Progenitor cell of endocrine pancreas (in vitro differentiated cells): ENCODE results near the gene GNA15. TPM values are rescaled to one million over a fixed set of nuclear protein-coding genes. Genes with fewer than 3 reads are reported as not detected.

ENCODE experiments used
- DNase-seq: peaks from one replicate; pipeline ENCODE4 v3.0.0; 2021; ENCODE audit warnings: low spot score; ENCODE audit not compliant: unreplicated experiment
- H3K27ac Mint-ChIP-seq: 2 replicates; pipeline ENCODE4 v1.8.0; 2021; ENCODE audit warnings: mild to moderate bottlenecking, moderate library complexity, mixed read lengths
- H3K27me3 Mint-ChIP-seq: 2 replicates; pipeline ENCODE4 v1.8.0; 2021; ENCODE audit warnings: mixed read lengths
- H3K36me3 Mint-ChIP-seq: 2 replicates; pipeline ENCODE4 v1.8.0; 2022; ENCODE audit warnings: mixed read lengths; ENCODE audit not compliant: insufficient read depth
- H3K4me1 Mint-ChIP-seq: 2 replicates; pipeline ENCODE4 v1.8.0; 2021; ENCODE audit warnings: low read depth, mixed read lengths
- H3K4me3 Mint-ChIP-seq: 2 replicates; pipeline ENCODE4 v1.8.0; 2021; ENCODE audit warnings: low read depth, mild to moderate bottlenecking, moderate library complexity, mixed read lengths
- H3K9me3 Mint-ChIP-seq: 2 replicates; pipeline ENCODE4 v1.8.0; 2021; ENCODE audit warnings: low read depth, mixed read lengths
- CTCF ChIP-seq: fragments of 200-600 bp; sonication (generic); IDR thresholded peaks from one replicate; pipeline ENCODE4 v1.5.0; 2021; ENCODE audit warnings: antibody characterized with exemption, mild to moderate bottlenecking; ENCODE audit not compliant: unreplicated experiment
- total RNA-seq: library from RNA; stranded (reverse); gene quantifications from 2 replicates; pipeline ENCODE4 v1.2.1, GENCODE V29; 2021

Gene GNA15
- total RNA-seq, 1 donor from 2014 or later = not detected

- H3K27ac Mint-ChIP-seq = no peak overlapping the region
- H3K27me3 Mint-ChIP-seq = no peaks in the 10 kb centered on the region
- no peak for DNase-seq
- no peak overlapping the region for H3K4me3 Mint-ChIP-seq
- no peak for TF ChIP-seq CTCF
- no peaks in the 10 kb centered on the region for H3K9me3 Mint-ChIP-seq
- H3K36me3 Mint-ChIP-seq = peaks cover 7% of the 10 kb centered on the region
- no peaks in the 10 kb centered on the region for H3K4me1 Mint-ChIP-seq
These were observed 58.6 kb downstream of the GNA15 start for GRCh38 chr19:3194106-3195087.

DNA sequence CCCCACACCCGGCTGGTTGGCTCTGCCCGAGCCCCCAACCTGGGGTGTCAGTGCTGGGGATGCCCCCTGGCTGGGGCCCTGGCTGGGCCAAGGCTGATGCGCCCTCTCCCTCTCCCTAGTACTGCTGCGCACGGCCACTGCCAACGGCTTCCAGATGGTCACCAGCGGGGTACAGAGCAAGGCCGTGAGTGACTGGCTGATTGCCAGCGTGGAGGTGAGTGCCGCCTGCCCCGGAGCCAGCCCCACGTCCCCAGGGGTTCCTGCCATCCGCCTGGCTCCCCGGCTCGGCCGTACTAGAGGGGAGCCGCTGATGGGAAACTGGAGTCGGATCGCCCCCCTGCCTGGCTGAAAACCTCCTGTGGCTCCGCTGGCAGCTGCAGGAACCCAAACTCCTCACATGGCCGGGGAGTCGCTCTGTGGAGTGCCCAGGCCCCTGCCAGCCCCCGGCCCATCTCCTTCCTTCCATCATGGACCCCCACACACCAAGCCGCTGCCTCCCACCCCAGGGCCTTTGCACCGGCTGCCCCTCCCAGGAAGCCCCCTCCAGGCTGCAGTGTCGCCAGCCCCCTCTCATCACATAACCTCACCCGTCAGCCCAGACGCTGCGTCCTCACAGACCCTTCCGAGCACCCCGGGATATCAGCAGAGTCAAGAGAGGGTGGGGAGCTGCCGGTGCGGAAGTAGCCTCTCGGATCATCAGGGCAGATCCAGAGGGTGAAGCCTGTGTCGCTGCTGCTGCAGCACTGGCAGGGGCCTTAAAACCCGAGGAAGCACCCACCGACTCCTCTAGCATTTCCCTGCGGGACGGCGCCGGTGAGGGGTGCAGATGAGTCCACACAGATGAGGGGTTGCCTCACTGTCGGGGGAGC lies 60.5 kb downstream of the GNA15 start:
- H3K9me3 Mint-ChIP-seq = no peaks in the 10 kb centered on the region
- H3K4me3 Mint-ChIP-seq = no peak overlapping the region
- no peak for TF ChIP-seq CTCF
- peaks cover 7% of the 10 kb centered on the region for H3K36me3 Mint-ChIP-seq
- H3K27ac Mint-ChIP-seq = no peak overlapping the region
- DNase-seq = no peak
- H3K4me1 Mint-ChIP-seq = no peaks in the 10 kb centered on the region
- no peaks in the 10 kb centered on the region for H3K27me3 Mint-ChIP-seq

GRCh38 chr19:3196933-3197205 lies 61.0 kb downstream of the GNA15 start:
- Mint-ChIP-seq H3K27ac (no peak overlapping the region), H3K4me1 (no peaks in the 10 kb centered on the region), H3K36me3 (peaks cover 7% of the 10 kb centered on the region), H3K27me3 (no peaks in the 10 kb centered on the region), H3K4me3 (no peak overlapping the region), H3K9me3 (no peaks in the 10 kb centered on the region)
- DNase-seq = no peak
- no peak for TF ChIP-seq CTCF

DNA sequence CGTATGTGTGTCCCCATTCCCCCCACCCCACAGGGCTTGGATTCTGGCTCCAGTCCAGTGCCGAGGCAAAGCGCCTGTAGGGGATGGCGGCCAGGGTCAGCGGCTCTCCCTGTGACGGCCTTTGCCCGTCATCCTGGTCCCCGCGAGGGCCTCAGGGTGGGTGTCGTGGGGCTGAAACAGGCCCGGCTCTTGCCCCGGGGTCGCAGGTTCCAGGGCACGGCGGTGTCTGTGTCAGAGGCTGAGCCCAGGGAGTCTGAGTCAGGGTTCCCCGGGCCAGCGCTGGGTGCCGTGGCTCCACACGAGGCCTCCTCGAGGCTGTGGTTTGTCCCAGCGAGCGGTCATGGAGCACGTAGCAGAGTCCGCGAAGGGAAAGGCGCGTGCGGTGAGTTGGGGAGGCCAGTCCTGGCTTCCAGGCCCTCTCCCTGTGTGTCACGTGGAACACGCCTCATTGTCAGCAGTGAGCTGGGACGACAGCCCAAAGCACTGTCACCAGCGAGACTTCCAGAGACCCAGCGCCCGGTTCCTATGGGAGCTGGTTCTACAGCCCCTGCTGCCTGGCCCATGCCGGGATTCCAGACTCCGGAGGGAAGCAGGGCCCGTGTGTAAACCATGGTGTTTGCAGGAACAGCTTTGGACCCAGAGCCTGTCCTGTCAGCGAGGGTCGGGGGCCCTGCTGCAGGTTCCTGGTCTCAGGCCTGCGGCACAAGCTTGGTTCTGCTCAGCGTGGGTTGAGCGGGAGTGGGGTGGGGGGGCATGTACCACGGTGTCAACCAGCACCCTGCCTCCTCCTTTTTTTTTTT lies 63.3 kb downstream of the GNA15 start:
- DNase-seq = no peak
- Mint-ChIP-seq H3K27me3 (no peaks in the 10 kb centered on the region), H3K9me3 (no peaks in the 10 kb centered on the region), H3K27ac (no peak overlapping the region), H3K4me3 (no peak overlapping the region), H3K36me3 (peaks cover 4% of the 10 kb centered on the region), H3K4me1 (no peaks in the 10 kb centered on the region)
- no peak for TF ChIP-seq CTCF
